ENCODE data around the gene LYAR.

Gene LYAR

GRCh38 chr4:4289941-4290850 lies at the start of gene LYAR, which contains the start of gene ZBTB49:
Gene LYAR (minus strand): TSS chr4:4290154. CDS start chr4:4283742, 6,412 bp downstream.
Gene ZBTB49 (plus strand): TSS chr4:4290251. CDS start chr4:4299946, 9,695 bp downstream.
- peak; percentile 93 to 94 for DNase-seq (ENCODE audit: low read depth in 2 of 2)

GRCh38 chr4:4339504-4340085 lies 49.6 kb upstream of the LYAR start:
- no peak for DNase-seq (ENCODE audit: low read depth in 2 of 2)

GRCh38 chr4:4338210-4339001 lies 48.5 kb upstream of the LYAR start:
- no peak for DNase-seq (ENCODE audit: low read depth in 2 of 2)

GRCh38 chr4:4334798-4335520 lies 45.0 kb upstream of the LYAR start:
- peak; percentile 54 to 63 for DNase-seq (ENCODE audit: low read depth in 2 of 2)

- DNase-seq (ENCODE audit: low read depth in 2 of 2), result no peak
Observed at GRCh38 chr4:4333265-4333706, 43.3 kb upstream of the LYAR start.

- no peak for DNase-seq (ENCODE audit: low read depth in 2 of 2)
Observed at GRCh38 chr4:4332529-4332928, 42.6 kb upstream of the LYAR start.

GRCh38 chr4:4330794-4331193 lies 40.8 kb upstream of the LYAR start:
- no peak for DNase-seq (ENCODE audit: low read depth in 2 of 2)

GRCh38 chr4:4329496-4329895 lies 39.5 kb upstream of the LYAR start:
- no peak for DNase-seq (ENCODE audit: low read depth in 2 of 2)

- DNase-seq (ENCODE audit: low read depth in 2 of 2), result no peak
Observed at GRCh38 chr4:4328840-4329239, 38.9 kb upstream of the LYAR start.

- no peak for DNase-seq (ENCODE audit: low read depth in 2 of 2)
Observed at GRCh38 chr4:4328206-4328605, 38.3 kb upstream of the LYAR start.

GRCh38 chr4:4327652-4328121 lies 37.7 kb upstream of the LYAR start:
- DNase-seq (ENCODE audit: low read depth in 2 of 2), result no peak

- no peak for DNase-seq (ENCODE audit: low read depth in 2 of 2)
Observed at GRCh38 chr4:4326166-4326565, 36.2 kb upstream of the LYAR start.

- DNase-seq (ENCODE audit: low read depth in 2 of 2), result no peak
Observed at GRCh38 chr4:4325321-4325720, 35.4 kb upstream of the LYAR start.

GRCh38 chr4:4323705-4324534 lies 34.0 kb upstream of the LYAR start:
- no peak for DNase-seq (ENCODE audit: low read depth in 2 of 2)

GRCh38 chr4:4321951-4322688 lies 32.2 kb upstream of the LYAR start:
- DNase-seq (ENCODE audit: low read depth in 2 of 2), result no peak

- DNase-seq (ENCODE audit: low read depth in 2 of 2), result no peak
Observed at GRCh38 chr4:4320951-4321714, 31.2 kb upstream of the LYAR start.

- no peak for DNase-seq (ENCODE audit: low read depth in 2 of 2)
Observed at GRCh38 chr4:4320528-4320927, 30.6 kb upstream of the LYAR start.

- DNase-seq (ENCODE audit: low read depth in 2 of 2), result no peak
Observed at GRCh38 chr4:4317496-4318232, 27.7 kb upstream of the LYAR start.
